ENCODE data around the gene ANO3. TPM values are rescaled to one million over a fixed set of nuclear protein-coding genes. Genes with fewer than 3 reads are reported as not detected.

Gene ANO3
- total RNA-seq, 2 donors from 2014 or later = 0.12 to 0.13 TPM

DNA sequence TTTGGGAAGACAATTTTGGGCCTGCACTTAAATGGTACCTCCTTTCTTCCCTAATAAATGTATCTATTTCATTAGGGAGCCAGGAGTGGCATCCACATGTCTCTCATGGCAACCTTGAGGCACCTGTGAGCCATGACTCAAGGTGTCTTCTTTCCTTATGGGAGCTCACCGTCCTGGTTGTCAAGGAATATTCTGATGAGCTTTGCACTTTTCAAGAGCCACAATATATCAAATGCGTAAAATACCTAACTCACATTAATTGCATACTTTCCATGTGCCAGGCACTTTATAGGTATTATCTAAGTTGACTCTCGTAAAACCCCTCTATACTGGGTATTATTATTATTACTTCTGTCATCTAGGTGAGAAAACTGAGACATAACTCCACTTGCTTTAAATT is 207.6 kb downstream of the ANO3 start:
- no peaks in the 10 kb centered on the region for H3K36me3 ChIP-seq
- no peak for DNase-seq
- TF ChIP-seq, protein P1, sequence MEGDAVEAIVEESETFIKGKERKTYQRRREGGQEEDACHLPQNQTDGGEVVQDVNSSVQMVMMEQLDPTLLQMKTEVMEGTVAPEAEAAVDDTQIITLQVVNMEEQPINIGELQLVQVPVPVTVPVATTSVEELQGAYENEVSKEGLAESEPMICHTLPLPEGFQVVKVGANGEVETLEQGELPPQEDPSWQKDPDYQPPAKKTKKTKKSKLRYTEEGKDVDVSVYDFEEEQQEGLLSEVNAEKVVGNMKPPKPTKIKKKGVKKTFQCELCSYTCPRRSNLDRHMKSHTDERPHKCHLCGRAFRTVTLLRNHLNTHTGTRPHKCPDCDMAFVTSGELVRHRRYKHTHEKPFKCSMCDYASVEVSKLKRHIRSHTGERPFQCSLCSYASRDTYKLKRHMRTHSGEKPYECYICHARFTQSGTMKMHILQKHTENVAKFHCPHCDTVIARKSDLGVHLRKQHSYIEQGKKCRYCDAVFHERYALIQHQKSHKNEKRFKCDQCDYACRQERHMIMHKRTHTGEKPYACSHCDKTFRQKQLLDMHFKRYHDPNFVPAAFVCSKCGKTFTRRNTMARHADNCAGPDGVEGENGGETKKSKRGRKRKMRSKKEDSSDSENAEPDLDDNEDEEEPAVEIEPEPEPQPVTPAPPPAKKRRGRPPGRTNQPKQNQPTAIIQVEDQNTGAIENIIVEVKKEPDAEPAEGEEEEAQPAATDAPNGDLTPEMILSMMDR (IDR thresholded peaks at IDR 0.05) = no peak
- H3K4me1 ChIP-seq = no peaks in the 10 kb centered on the region
- no peaks in the 10 kb centered on the region for H3K9me3 ChIP-seq
- no peaks in the 10 kb centered on the region for H3K27me3 ChIP-seq
- H3K9ac ChIP-seq (ENCODE audit: low read depth in 2 of 2, low read length in 2 of 2) = no peak overlapping the region
- H3K27ac ChIP-seq = no peak overlapping the region
- H3K4me3 ChIP-seq = no peak overlapping the region
- intact Hi-C loops (cut with DNase I) = no loop called here

DNA sequence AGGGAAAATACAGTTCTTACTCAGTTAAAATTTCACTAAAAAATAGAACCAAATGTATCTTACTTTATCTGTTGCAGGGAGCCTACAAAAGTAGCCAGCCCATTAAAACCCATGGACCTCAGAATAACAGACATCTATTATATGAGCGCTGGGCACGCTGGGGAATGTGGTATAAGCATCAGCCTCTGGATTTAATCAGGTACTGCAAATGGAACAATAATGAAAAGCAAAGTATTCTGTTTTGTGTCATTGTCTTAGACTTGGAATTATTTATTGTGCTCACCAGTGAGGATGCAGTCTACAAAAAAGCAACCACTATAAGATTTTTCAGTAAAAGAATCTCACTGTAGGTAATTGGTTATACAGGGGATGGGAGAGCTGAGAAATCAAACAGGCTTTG is 209.9 kb downstream of the ANO3 start:
- TF ChIP-seq, protein P1 (IDR thresholded peaks at IDR 0.05) = no peak
- no peaks in the 10 kb centered on the region for H3K9me3 ChIP-seq
- no peaks in the 10 kb centered on the region for H3K4me1 ChIP-seq
- no peaks in the 10 kb centered on the region for H3K27me3 ChIP-seq
- no peaks in the 10 kb centered on the region for H3K36me3 ChIP-seq
- no peak overlapping the region for H3K4me3 ChIP-seq
- H3K27ac ChIP-seq = no peak overlapping the region
- no peak for DNase-seq
- intact Hi-C loops (cut with DNase I) = no loop called here
- H3K9ac ChIP-seq (ENCODE audit: low read depth in 2 of 2, low read length in 2 of 2) = no peak overlapping the region

DNA sequence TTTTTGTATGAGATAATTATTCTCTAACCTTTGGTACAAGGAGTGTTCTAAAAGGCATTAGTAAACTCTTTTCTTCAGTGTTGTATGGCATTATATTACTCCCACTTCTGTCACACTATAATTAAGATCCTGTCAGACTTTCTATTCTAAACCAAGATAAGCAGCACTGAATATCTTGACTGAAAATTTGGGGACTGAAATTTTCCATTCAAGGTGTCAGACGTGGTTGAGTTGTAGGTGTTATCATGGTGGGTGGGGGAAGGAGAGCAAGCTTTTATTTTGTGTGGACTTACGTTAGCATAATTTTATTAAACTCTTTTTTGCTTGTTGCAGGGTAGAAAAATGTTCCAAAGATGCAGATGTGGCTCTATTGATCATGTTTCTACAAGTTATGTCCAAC is 217.2 kb downstream of the ANO3 start:
- no peaks in the 10 kb centered on the region for H3K9me3 ChIP-seq
- H3K9ac ChIP-seq (ENCODE audit: low read depth in 2 of 2, low read length in 2 of 2) = no peak overlapping the region
- H3K27ac ChIP-seq = no peak overlapping the region
- TF ChIP-seq, protein P1 (IDR thresholded peaks at IDR 0.05) = no peak
- intact Hi-C loops (cut with DNase I) = no loop called here
- no peak for DNase-seq
- H3K36me3 ChIP-seq = no peaks in the 10 kb centered on the region
- H3K4me1 ChIP-seq = no peaks in the 10 kb centered on the region
- no peak overlapping the region for H3K4me3 ChIP-seq
- H3K27me3 ChIP-seq = no peaks in the 10 kb centered on the region

DNA sequence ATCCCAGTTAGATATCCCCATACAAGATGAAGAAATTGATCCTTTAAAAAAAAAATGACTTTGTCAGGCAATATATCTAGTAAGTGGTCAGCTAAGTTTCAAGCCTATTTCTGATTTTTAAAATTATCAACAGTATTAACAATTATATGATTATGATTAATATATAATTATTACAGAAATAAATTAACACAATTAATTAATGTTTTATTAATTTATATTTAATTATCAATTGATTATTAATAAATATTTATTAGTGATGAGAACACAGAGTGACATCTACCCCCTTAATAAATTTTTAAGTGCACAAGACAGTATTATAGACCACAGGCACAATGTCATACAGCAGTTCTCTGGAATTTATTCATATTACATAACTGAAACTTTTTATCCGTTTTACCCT is 218.1 kb downstream of the ANO3 start:
- no peaks in the 10 kb centered on the region for H3K4me1 ChIP-seq
- H3K4me3 ChIP-seq = no peak overlapping the region
- intact Hi-C loops (cut with DNase I) = no loop called here
- TF ChIP-seq, protein P1 (IDR thresholded peaks at IDR 0.05) = no peak
- no peaks in the 10 kb centered on the region for H3K9me3 ChIP-seq
- no peak overlapping the region for H3K27ac ChIP-seq
- no peaks in the 10 kb centered on the region for H3K27me3 ChIP-seq
- no peaks in the 10 kb centered on the region for H3K36me3 ChIP-seq
- no peak overlapping the region for H3K9ac ChIP-seq (ENCODE audit: low read depth in 2 of 2, low read length in 2 of 2)
- DNase-seq = no peak

DNA sequence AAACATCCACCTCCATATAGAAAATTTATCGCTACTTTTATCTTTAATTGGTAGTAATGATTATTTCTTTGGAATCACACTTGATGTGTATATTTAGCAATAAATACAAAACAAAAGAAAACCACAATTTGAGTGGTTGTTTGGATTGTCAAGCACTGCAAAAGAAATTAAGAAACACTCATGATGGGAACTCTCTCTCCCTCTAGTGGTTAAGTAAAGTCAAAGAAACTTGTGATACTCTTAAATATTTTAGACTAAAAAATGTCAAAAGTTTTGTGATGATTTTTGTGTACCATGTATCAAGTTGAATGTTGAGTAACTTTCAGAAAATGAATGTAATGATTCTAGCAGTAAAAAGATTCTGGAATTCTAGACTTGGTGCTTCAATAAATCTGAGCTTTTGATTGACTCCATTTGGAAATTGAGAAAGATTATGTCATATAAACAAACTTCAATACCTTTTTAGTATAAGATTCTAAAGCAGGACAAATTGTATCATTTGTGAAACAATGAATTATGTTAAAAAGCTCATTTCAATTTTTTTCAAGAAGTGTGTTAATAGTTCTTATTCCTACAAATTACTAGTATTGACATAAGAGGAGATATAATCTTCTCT is 219.4 kb downstream of the ANO3 start:
- no peak overlapping the region for H3K9ac ChIP-seq (ENCODE audit: low read depth in 2 of 2, low read length in 2 of 2)
- H3K4me3 ChIP-seq = no peak overlapping the region
- H3K36me3 ChIP-seq = no peaks in the 10 kb centered on the region
- H3K9me3 ChIP-seq = no peaks in the 10 kb centered on the region
- no peaks in the 10 kb centered on the region for H3K4me1 ChIP-seq
- H3K27me3 ChIP-seq = no peaks in the 10 kb centered on the region
- H3K27ac ChIP-seq = no peak overlapping the region
- DNase-seq = no peak
- TF ChIP-seq, protein P1 (IDR thresholded peaks at IDR 0.05) = no peak
- intact Hi-C loops (cut with DNase I) = no loop called here
